ENCODE data around the gene ZCCHC24.

The ZCCHC24 gene

GRCh38 chr10:79475119-79475653 lies 29.8 kb upstream of the ZCCHC24 start:
- no peak for ATAC-seq (ENCODE audit: low read depth)

GRCh38 chr10:79473496-79474095 lies 28.2 kb upstream of the ZCCHC24 start:
- Histone ChIP-seq H3K9me3 (ENCODE audit: severe bottlenecking) (no peaks in the 10 kb centered on the region), H3K27me3 (ENCODE audit: insufficient read depth, poor library complexity, severe bottlenecking) (no peaks in the 10 kb centered on the region), H3K27ac (ENCODE audit: poor library complexity, severe bottlenecking) (no peak overlapping the region), H3K4me1 (ENCODE audit: insufficient read depth, poor library complexity, severe bottlenecking) (no peaks in the 10 kb centered on the region), H3K36me3 (ENCODE audit: low read depth) (no peaks in the 10 kb centered on the region), H3K4me3 (ENCODE audit: severe bottlenecking) (no peak overlapping the region)
- no peak for ATAC-seq (ENCODE audit: low read depth)
- no peak for DNase-seq (ENCODE audit: low spot score)
- TF ChIP-seq CTCF (IDR thresholded peaks at IDR 0.05; ENCODE audit: poor library complexity, severe bottlenecking) = no peak

More at GRCh38 chr10:79475119-79475653, 29.8 kb upstream of the ZCCHC24 start:
- Histone ChIP-seq H3K27me3 (ENCODE audit: insufficient read depth, poor library complexity, severe bottlenecking) (no peaks in the 10 kb centered on the region), H3K9me3 (ENCODE audit: severe bottlenecking) (no peaks in the 10 kb centered on the region), H3K36me3 (ENCODE audit: low read depth) (no peaks in the 10 kb centered on the region), H3K4me3 (ENCODE audit: severe bottlenecking) (no peak overlapping the region), H3K27ac (ENCODE audit: poor library complexity, severe bottlenecking) (no peak overlapping the region), H3K4me1 (ENCODE audit: insufficient read depth, poor library complexity, severe bottlenecking) (no peaks in the 10 kb centered on the region)
- TF ChIP-seq CTCF (IDR thresholded peaks at IDR 0.05; ENCODE audit: poor library complexity, severe bottlenecking) = no peak
- no peak for DNase-seq (ENCODE audit: low spot score)

- DNase-seq (ENCODE audit: low spot score) (no peak), ATAC-seq (ENCODE audit: low read depth) (no peak)
- H3K27ac ChIP-seq (ENCODE audit: poor library complexity, severe bottlenecking) = no peak overlapping the region
- no peak overlapping the region for H3K4me3 ChIP-seq (ENCODE audit: severe bottlenecking)
- no peaks in the 10 kb centered on the region for H3K36me3 ChIP-seq (ENCODE audit: low read depth)
- no peaks in the 10 kb centered on the region for H3K9me3 ChIP-seq (ENCODE audit: severe bottlenecking)
- no peaks in the 10 kb centered on the region for H3K27me3 ChIP-seq (ENCODE audit: insufficient read depth, poor library complexity, severe bottlenecking)
- no peaks in the 10 kb centered on the region for H3K4me1 ChIP-seq (ENCODE audit: insufficient read depth, poor library complexity, severe bottlenecking)
- no peak for TF ChIP-seq CTCF (IDR thresholded peaks at IDR 0.05; ENCODE audit: poor library complexity, severe bottlenecking)
Observed at GRCh38 chr10:79472951-79473350, 27.5 kb upstream of the ZCCHC24 start.

GRCh38 chr10:79472449-79472848 lies 27.0 kb upstream of the ZCCHC24 start:
- no peaks in the 10 kb centered on the region for H3K36me3 ChIP-seq (ENCODE audit: low read depth)
- H3K4me1 ChIP-seq (ENCODE audit: insufficient read depth, poor library complexity, severe bottlenecking) = no peaks in the 10 kb centered on the region
- no peak overlapping the region for H3K4me3 ChIP-seq (ENCODE audit: severe bottlenecking)
- no peaks in the 10 kb centered on the region for H3K27me3 ChIP-seq (ENCODE audit: insufficient read depth, poor library complexity, severe bottlenecking)
- ATAC-seq (ENCODE audit: low read depth) (no peak), DNase-seq (ENCODE audit: low spot score) (no peak)
- no peak overlapping the region for H3K27ac ChIP-seq (ENCODE audit: poor library complexity, severe bottlenecking)
- no peaks in the 10 kb centered on the region for H3K9me3 ChIP-seq (ENCODE audit: severe bottlenecking)
- no peak for TF ChIP-seq CTCF (IDR thresholded peaks at IDR 0.05; ENCODE audit: poor library complexity, severe bottlenecking)

GRCh38 chr10:79471776-79472175 lies 26.4 kb upstream of the ZCCHC24 start:
- TF ChIP-seq CTCF (IDR thresholded peaks at IDR 0.05; ENCODE audit: poor library complexity, severe bottlenecking) = no peak
- no peaks in the 10 kb centered on the region for H3K4me1 ChIP-seq (ENCODE audit: insufficient read depth, poor library complexity, severe bottlenecking)
- H3K27ac ChIP-seq (ENCODE audit: poor library complexity, severe bottlenecking) = no peak overlapping the region
- H3K4me3 ChIP-seq (ENCODE audit: severe bottlenecking) = no peak overlapping the region
- no peaks in the 10 kb centered on the region for H3K9me3 ChIP-seq (ENCODE audit: severe bottlenecking)
- ATAC-seq (ENCODE audit: low read depth) (no peak), DNase-seq (ENCODE audit: low spot score) (no peak)
- H3K27me3 ChIP-seq (ENCODE audit: insufficient read depth, poor library complexity, severe bottlenecking) = no peaks in the 10 kb centered on the region
- no peaks in the 10 kb centered on the region for H3K36me3 ChIP-seq (ENCODE audit: low read depth)

Data from RWPE2 (cell line).